ENCODE results near the gene RAB6B.
A peak's percentile ranks its signal among the peaks of the same experiment; 100 is the strongest.

RAB6B gene

DNA sequence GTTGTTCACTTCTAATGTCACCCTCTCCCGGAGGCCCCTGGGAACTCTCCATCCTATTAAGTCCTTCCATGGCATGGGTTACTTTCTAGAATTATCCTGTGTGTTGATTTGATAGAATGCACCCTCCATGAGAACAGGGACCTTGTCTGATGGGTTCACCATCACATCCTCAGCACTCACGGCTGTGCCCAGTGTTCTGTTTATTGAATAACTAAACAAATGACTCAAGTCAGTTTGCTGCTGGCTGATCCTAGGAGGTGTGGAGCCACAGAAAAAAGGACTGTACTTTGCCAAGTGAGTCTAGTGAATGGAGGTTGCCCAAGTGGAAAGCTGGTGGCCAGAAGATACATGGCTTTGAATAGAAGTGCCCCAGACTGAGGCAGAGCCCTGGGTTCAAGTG is 48.5 kb upstream of the RAB6B start:
- ATAC-seq = peak; percentile 2
- TF ChIP-seq RARB (CRISPR knock-in tag; IDR thresholded peaks at IDR 0.05) (no peak), ESRRG (CRISPR knock-in tag; IDR thresholded peaks at IDR 0.05) (no peak), ARNTL (CRISPR knock-in tag; IDR thresholded peaks at IDR 0.05; ENCODE audit: borderline replicate concordance, low read depth) (no peak), TCF4 (CRISPR knock-in tag; IDR thresholded peaks at IDR 0.05; ENCODE audit: borderline replicate concordance) (no peak), SNAI2 (CRISPR knock-in tag; IDR thresholded peaks at IDR 0.05) (no peak)

DNA sequence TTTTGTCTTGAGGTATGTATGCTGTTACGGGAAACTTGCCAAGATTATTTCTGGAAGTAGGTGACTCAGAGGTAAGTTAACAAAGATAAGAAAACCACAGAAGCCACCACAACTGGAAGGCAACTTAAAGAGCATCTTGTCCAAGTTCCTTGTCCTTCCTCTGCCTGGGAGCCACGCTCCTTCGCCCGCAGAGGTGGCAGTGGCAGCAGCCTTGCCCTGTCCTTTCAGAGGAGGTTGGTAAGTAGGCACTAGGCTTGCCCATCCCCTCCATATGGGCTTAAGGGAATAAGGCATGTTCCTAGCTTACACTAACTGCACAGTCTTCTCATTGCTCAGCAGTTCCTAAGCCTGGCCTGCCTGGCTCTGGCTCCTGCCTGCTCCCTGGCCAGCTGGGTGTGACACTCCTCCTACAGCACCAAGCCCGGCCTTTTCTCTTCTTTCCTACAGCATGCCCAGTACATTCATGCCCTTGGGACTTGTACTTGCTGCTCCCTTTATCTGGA is 48.0 kb upstream of the RAB6B start:
- peak; percentile 73 for ATAC-seq
- TF ChIP-seq, protein P1, sequence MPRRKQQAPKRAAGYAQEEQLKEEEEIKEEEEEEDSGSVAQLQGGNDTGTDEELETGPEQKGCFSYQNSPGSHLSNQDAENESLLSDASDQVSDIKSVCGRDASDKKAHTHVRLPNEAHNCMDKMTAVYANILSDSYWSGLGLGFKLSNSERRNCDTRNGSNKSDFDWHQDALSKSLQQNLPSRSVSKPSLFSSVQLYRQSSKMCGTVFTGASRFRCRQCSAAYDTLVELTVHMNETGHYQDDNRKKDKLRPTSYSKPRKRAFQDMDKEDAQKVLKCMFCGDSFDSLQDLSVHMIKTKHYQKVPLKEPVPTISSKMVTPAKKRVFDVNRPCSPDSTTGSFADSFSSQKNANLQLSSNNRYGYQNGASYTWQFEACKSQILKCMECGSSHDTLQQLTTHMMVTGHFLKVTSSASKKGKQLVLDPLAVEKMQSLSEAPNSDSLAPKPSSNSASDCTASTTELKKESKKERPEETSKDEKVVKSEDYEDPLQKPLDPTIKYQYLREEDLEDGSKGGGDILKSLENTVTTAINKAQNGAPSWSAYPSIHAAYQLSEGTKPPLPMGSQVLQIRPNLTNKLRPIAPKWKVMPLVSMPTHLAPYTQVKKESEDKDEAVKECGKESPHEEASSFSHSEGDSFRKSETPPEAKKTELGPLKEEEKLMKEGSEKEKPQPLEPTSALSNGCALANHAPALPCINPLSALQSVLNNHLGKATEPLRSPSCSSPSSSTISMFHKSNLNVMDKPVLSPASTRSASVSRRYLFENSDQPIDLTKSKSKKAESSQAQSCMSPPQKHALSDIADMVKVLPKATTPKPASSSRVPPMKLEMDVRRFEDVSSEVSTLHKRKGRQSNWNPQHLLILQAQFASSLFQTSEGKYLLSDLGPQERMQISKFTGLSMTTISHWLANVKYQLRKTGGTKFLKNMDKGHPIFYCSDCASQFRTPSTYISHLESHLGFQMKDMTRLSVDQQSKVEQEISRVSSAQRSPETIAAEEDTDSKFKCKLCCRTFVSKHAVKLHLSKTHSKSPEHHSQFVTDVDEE (CRISPR knock-in tag; IDR thresholded peaks at IDR 0.05) = no peak
- TF ChIP-seq ZNF70 (CRISPR knock-in tag; IDR thresholded peaks at IDR 0.05) (no peak), BACH2 (CRISPR knock-in tag; IDR thresholded peaks at IDR 0.05; ENCODE audit: borderline replicate concordance) (no peak), GLIS3 (CRISPR knock-in tag; IDR thresholded peaks at IDR 0.05) (no peak), ZFP30 (CRISPR knock-in tag; IDR thresholded peaks at IDR 0.05) (no peak), TCF4 (CRISPR knock-in tag; IDR thresholded peaks at IDR 0.05; ENCODE audit: borderline replicate concordance) (no peak), ZNF8 (CRISPR knock-in tag; IDR thresholded peaks at IDR 0.05) (no peak), RARB (CRISPR knock-in tag; IDR thresholded peaks at IDR 0.05) (no peak), ZNF565 (CRISPR knock-in tag; conservative IDR thresholded peaks at IDR 0.05; ENCODE audit: low read depth) (no peak), ARNTL (CRISPR knock-in tag; IDR thresholded peaks at IDR 0.05; ENCODE audit: borderline replicate concordance, low read depth) (no peak), SNAI2 (CRISPR knock-in tag; IDR thresholded peaks at IDR 0.05) (no peak), ZFP3 (CRISPR knock-in tag; IDR thresholded peaks at IDR 0.05) (no peak; the same call in 1 of the 2 replicates)
- TF ChIP-seq, protein P2, sequence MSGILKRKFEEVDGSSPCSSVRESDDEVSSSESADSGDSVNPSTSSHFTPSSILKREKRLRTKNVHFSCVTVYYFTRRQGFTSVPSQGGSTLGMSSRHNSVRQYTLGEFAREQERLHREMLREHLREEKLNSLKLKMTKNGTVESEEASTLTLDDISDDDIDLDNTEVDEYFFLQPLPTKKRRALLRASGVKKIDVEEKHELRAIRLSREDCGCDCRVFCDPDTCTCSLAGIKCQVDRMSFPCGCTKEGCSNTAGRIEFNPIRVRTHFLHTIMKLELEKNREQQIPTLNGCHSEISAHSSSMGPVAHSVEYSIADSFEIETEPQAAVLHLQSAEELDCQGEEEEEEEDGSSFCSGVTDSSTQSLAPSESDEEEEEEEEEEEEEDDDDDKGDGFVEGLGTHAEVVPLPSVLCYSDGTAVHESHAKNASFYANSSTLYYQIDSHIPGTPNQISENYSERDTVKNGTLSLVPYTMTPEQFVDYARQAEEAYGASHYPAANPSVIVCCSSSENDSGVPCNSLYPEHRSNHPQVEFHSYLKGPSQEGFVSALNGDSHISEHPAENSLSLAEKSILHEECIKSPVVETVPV (CRISPR knock-in tag; IDR thresholded peaks at IDR 0.05) = no peak

DNA sequence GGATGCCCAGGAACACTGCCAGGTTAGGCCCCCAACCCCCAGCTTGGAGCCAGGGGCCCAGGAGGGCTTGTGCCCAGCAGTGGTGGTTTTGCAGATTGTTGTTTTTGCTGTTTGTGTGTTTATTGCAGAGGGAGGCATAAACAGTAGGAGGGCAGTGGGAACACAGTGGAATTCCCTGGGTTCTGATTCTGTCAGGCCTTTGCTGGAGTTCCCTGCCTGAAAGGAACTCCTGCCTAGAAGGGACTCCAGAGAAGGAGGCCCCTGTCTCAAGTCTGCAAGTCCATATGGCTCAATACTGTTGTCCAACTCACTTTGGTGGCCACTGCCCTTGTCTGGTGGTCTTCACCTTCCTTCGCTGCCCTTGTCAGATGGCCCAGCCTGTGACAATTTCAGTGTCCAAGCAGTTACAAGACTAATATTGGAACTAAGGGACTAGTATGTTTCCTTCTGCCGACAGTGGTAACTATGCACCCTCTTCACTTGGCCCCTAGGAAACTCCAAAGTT is 47.4 kb upstream of the RAB6B start:
- TF ChIP-seq ZNF70 (CRISPR knock-in tag; IDR thresholded peaks at IDR 0.05) = no peak
- ATAC-seq = no peak

DNA sequence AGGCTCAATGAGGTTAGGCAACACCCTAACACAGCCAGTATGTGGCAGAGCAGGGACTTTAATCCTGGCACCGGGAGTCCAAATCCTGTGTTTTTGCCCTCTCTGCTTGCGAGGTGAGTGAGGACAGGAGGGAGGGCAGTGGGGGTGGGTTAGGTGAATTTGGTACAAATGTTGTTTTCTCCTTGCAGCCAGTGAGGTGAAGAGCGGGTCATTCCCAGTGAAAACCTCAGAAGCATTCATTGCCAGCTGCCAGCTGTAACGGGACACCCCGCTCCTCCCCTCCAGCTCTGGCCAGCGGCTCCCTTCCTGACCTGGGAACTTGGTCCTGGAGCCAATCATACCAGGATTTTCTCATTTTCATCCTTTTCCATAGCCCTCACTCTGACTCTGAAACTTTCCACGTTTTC is 45.7 kb upstream of the RAB6B start:
- 0 out of 2 replicates have a peak, but pooled peaks have one; percentile 19 for TF ChIP-seq RARB (CRISPR knock-in tag; IDR thresholded peaks at IDR 0.05)
- no peak for TF ChIP-seq ARNTL (CRISPR knock-in tag; IDR thresholded peaks at IDR 0.05; ENCODE audit: borderline replicate concordance, low read depth)
- ATAC-seq = peak; percentile 38

DNA sequence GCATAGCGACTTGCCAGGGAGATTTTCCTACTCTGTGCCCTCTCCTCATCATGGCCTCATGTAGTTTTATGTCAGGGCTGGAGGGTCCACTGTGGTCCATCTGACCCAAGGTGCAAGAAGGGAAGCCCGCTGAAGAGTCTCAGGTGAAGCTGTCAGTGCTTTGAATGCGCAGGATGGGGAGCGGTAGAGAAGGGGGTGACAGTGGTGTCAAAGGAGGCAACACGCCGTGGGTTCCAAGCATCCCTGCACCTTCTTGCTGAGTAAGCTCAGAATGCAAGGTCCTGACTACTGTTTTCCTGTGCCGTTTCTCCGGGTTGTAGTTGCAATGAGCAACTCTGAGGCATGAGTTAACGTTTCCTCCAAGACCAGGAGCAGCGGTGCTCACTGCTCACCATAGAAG is 44.9 kb upstream of the RAB6B start:
- TF ChIP-seq ARNTL (CRISPR knock-in tag; IDR thresholded peaks at IDR 0.05; ENCODE audit: borderline replicate concordance, low read depth) = no peak
- no peak for TF ChIP-seq RARB (CRISPR knock-in tag; IDR thresholded peaks at IDR 0.05)
- TF ChIP-seq ZFP3 (CRISPR knock-in tag; IDR thresholded peaks at IDR 0.05) = no peak
- TF ChIP-seq, protein P3, sequence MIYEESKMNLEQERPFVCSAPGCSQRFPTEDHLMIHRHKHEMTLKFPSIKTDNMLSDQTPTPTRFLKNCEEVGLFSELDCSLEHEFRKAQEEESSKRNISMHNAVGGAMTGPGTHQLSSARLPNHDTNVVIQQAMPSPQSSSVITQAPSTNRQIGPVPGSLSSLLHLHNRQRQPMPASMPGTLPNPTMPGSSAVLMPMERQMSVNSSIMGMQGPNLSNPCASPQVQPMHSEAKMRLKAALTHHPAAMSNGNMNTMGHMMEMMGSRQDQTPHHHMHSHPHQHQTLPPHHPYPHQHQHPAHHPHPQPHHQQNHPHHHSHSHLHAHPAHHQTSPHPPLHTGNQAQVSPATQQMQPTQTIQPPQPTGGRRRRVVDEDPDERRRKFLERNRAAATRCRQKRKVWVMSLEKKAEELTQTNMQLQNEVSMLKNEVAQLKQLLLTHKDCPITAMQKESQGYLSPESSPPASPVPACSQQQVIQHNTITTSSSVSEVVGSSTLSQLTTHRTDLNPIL (CRISPR knock-in tag; IDR thresholded peaks at IDR 0.05; ENCODE audit: low read depth) = no peak
- no peak for TF ChIP-seq ZNF70 (CRISPR knock-in tag; IDR thresholded peaks at IDR 0.05)
- no peak for TF ChIP-seq ZNF565 (CRISPR knock-in tag; conservative IDR thresholded peaks at IDR 0.05; ENCODE audit: low read depth)
- TF ChIP-seq, protein P4, sequence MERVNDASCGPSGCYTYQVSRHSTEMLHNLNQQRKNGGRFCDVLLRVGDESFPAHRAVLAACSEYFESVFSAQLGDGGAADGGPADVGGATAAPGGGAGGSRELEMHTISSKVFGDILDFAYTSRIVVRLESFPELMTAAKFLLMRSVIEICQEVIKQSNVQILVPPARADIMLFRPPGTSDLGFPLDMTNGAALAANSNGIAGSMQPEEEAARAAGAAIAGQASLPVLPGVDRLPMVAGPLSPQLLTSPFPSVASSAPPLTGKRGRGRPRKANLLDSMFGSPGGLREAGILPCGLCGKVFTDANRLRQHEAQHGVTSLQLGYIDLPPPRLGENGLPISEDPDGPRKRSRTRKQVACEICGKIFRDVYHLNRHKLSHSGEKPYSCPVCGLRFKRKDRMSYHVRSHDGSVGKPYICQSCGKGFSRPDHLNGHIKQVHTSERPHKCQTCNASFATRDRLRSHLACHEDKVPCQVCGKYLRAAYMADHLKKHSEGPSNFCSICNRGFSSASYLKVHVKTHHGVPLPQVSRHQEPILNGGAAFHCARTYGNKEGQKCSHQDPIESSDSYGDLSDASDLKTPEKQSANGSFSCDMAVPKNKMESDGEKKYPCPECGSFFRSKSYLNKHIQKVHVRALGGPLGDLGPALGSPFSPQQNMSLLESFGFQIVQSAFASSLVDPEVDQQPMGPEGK (CRISPR knock-in tag; IDR thresholded peaks at IDR 0.05; ENCODE audit: borderline replicate concordance) = no peak
- no peak for TF ChIP-seq SNAI2 (CRISPR knock-in tag; IDR thresholded peaks at IDR 0.05)
- no peak for TF ChIP-seq OSR1 (CRISPR knock-in tag; IDR thresholded peaks at IDR 0.05)
- TF ChIP-seq, protein P2 (CRISPR knock-in tag; IDR thresholded peaks at IDR 0.05) = no peak
- no peak for TF ChIP-seq ZFP30 (CRISPR knock-in tag; IDR thresholded peaks at IDR 0.05)
- TF ChIP-seq TCF4 (CRISPR knock-in tag; IDR thresholded peaks at IDR 0.05; ENCODE audit: borderline replicate concordance) = no peak
- TF ChIP-seq ZNF8 (CRISPR knock-in tag; IDR thresholded peaks at IDR 0.05) = no peak
- no peak for TF ChIP-seq ESRRG (CRISPR knock-in tag; IDR thresholded peaks at IDR 0.05)
- no peak for TF ChIP-seq ZC3H10 (CRISPR knock-in tag; IDR thresholded peaks at IDR 0.05)
- TF ChIP-seq, protein P1 (CRISPR knock-in tag; IDR thresholded peaks at IDR 0.05) = no peak
- no peak for ATAC-seq

All from SK-N-SH treated with all-trans-retinoic acid at 6 μM for 48 hours (cell line).